H1 (cell line): ENCODE results near the gene EIF2S2. TPM values are rescaled to one million over a fixed set of nuclear protein-coding genes. Genes with fewer than 3 reads are reported as not detected.

Experiments
- CTCF ChIA-PET: fragments of 300-600 bp; sonication (Branson Sonifier 250); formaldehyde crosslinking; loops from one replicate; lab custom pipeline; 2021; ENCODE audit not compliant: partially characterized antibody; lab: Charles Lee
- POLR2A ChIA-PET: fragments of 300-600 bp; sonication (Branson Sonifier 250); formaldehyde crosslinking; loops from one replicate; lab custom pipeline; 2021; ENCODE audit warnings: inconsistent platforms; ENCODE audit not compliant: partially characterized antibody; lab: Charles Lee
- DNase-seq, 2 experiments: peaks; one replicate each; pipeline versions ENCODE4 v3.0.0 to v3.0.0-alpha.2; 2010 to 2022; ENCODE audit warnings: low spot score in 2 of 2, low read depth in 1 of 2, mixed read lengths in 1 of 2
- FAIRE-seq: peaks from 2 replicates; lab custom pipeline; 2011; peaks lifted over from hg19 to GRCh38; lab: Jason Lieb, UNC
- H2AFZ ChIP-seq: 2 replicates; pipeline ENCODE4 v1.8.1; 2012; ENCODE audit warnings: low read length, inconsistent platforms
- H2AK5ac ChIP-seq: 2 replicates; pipeline ENCODE4 v1.6.1; 2013; ENCODE audit warnings: low read depth, low read length
- H2BK120ac ChIP-seq: replicated peaks from 2 replicates; pipeline ENCODE3; 2013; ENCODE audit warnings: low read depth, low read length, inconsistent platforms
- H2BK12ac ChIP-seq: 2 replicates; pipeline ENCODE4 v1.6.1; 2013; ENCODE audit warnings: low read depth, low read length
- H2BK15ac ChIP-seq: 2 replicates; pipeline ENCODE4 v1.6.1; 2013; ENCODE audit warnings: low read length
- H2BK20ac ChIP-seq: 2 replicates; pipeline ENCODE4 v1.6.1; 2013; ENCODE audit warnings: low read length
- H2BK5ac ChIP-seq: 2 replicates; pipeline ENCODE4 v1.6.1; 2013; ENCODE audit warnings: low read depth, low read length
- H3K14ac ChIP-seq: 2 replicates; pipeline ENCODE4 v1.6.1; 2013; ENCODE audit warnings: inconsistent platforms; ENCODE audit not compliant: insufficient read length
- H3K18ac ChIP-seq: 2 replicates; pipeline ENCODE4 v1.6.1; 2013; ENCODE audit warnings: low read length; ENCODE audit errors: extremely low read depth
- H3K23ac ChIP-seq: 2 replicates; pipeline ENCODE4 v1.6.1; 2013; ENCODE audit warnings: inconsistent platforms; ENCODE audit not compliant: insufficient read length
- H3K23me2 ChIP-seq: 2 replicates; pipeline ENCODE4 v1.6.1; 2013; ENCODE audit warnings: low read depth, low read length
- H3K27ac ChIP-seq: 2 replicates; pipeline ENCODE4 v1.6.1; 2011; ENCODE audit warnings: low read depth, low read length, inconsistent platforms
- H3K27me3 ChIP-seq, 4 experiments: replicated peaks in 1 of 4; 1 replicate in 1 of 4; 2 replicates in 3 of 4; pipeline versions ENCODE4 v1.6.1 to v1.8.1; 2011 to 2013; ENCODE audit warnings: low read length in 3 of 4, mild to moderate bottlenecking in 3 of 4, inconsistent platforms in 2 of 4, mixed read lengths in 2 of 4, moderate library complexity in 1 of 4; ENCODE audit not compliant: control insufficient read depth in 3 of 4, insufficient read depth in 3 of 4; ENCODE audit errors: extremely low read depth in 1 of 4
- H3K36me3 ChIP-seq, 4 experiments: 2 replicates each; pipeline versions ENCODE4 v1.6.1 to v1.8.1; 2011 to 2013; ENCODE audit warnings: mild to moderate bottlenecking in 4 of 4, low read length in 3 of 4, moderate library complexity in 2 of 4, control low read depth in 1 of 4, inconsistent platforms in 1 of 4; ENCODE audit not compliant: insufficient read depth in 4 of 4, control insufficient read depth in 2 of 4
- H3K4ac ChIP-seq: replicated peaks from 2 replicates; pipeline ENCODE3; 2013; ENCODE audit warnings: low read length, low read depth, mixed read lengths, inconsistent platforms; ENCODE audit not compliant: insufficient read length
- H3K4me1 ChIP-seq, 4 experiments: replicated peaks in 1 of 4; 1 replicate in 1 of 4; 2 replicates in 3 of 4; pipeline versions ENCODE4 v1.6.1 to v1.8.1; 2011 to 2013; ENCODE audit warnings: low read length in 3 of 4, inconsistent platforms in 2 of 4, mixed read lengths in 1 of 4; ENCODE audit not compliant: insufficient read depth in 4 of 4, control insufficient read depth in 3 of 4
- H3K4me2 ChIP-seq, 2 experiments: 2 replicates each; pipeline versions ENCODE4 v1.6.1 to v1.8.1; 2011 to 2013; ENCODE audit warnings: low read depth in 2 of 2, low read length in 2 of 2, control low read depth in 1 of 2, inconsistent platforms in 1 of 2, mild to moderate bottlenecking in 1 of 2; ENCODE audit not compliant: insufficient read depth in 1 of 2
- H3K4me3 ChIP-seq, 4 experiments: fragments of 200-600, 300-600 bp in 1 of 4; sonication (generic), shearing (Covaris generic), sonication (Bioruptor Twin) in 1 of 4; 2 replicates each; pipeline versions ENCODE4 v1.5.1 to v1.8.1; 2011 to 2016; ENCODE audit warnings: low read length in 4 of 4, low read depth in 3 of 4, control low read depth in 2 of 4, inconsistent platforms in 2 of 4, mild to moderate bottlenecking in 2 of 4, mixed read lengths in 1 of 4, moderate library complexity in 1 of 4; ENCODE audit not compliant: insufficient read depth in 2 of 4; ENCODE audit errors: extremely low read depth in 1 of 4
- H3K56ac ChIP-seq: replicated peaks from 2 replicates; pipeline ENCODE3; 2013; ENCODE audit warnings: low read depth, mild to moderate bottlenecking, mixed read lengths, low read length, inconsistent platforms; ENCODE audit not compliant: insufficient read length
- H3K79me1 ChIP-seq: 2 replicates; pipeline ENCODE4 v1.6.1; 2013; ENCODE audit warnings: low read depth, low read length, control low read depth
- H3K79me2 ChIP-seq, 2 experiments: 2 replicates each; pipeline versions ENCODE4 v1.6.1 to v1.8.1; 2012 to 2013; ENCODE audit warnings: low read length in 2 of 2, mild to moderate bottlenecking in 2 of 2, inconsistent platforms in 1 of 2; ENCODE audit not compliant: insufficient read depth in 2 of 2, control insufficient read depth in 1 of 2
- H3K9ac ChIP-seq, 4 experiments: replicated peaks in 1 of 4; 1 replicate in 1 of 4; 2 replicates in 3 of 4; pipeline versions ENCODE4 v1.6.1 to v1.8.1; 2011 to 2013; ENCODE audit warnings: low read depth in 3 of 4, low read length in 3 of 4, control low read depth in 2 of 4, mild to moderate bottlenecking in 2 of 4, moderate library complexity in 2 of 4, inconsistent platforms in 1 of 4; ENCODE audit errors: extremely low read depth in 1 of 4
- H3K9me3 ChIP-seq, 2 experiments: 2 replicates each; pipeline versions ENCODE4 v1.6.1 to v1.8.1; 2012 to 2013; ENCODE audit warnings: mild to moderate bottlenecking in 2 of 2, moderate library complexity in 2 of 2, control low read depth in 1 of 2, inconsistent platforms in 1 of 2, low read depth in 1 of 2, low read length in 1 of 2, mixed read lengths in 1 of 2; ENCODE audit not compliant: insufficient read depth in 2 of 2
- H4K20me1 ChIP-seq, 2 experiments: replicated peaks in 1 of 2; 2 replicates each; pipeline versions ENCODE3 to v1.8.1; 2011 to 2013; ENCODE audit warnings: inconsistent platforms in 2 of 2, low read length in 2 of 2, mild to moderate bottlenecking in 1 of 2; ENCODE audit not compliant: insufficient read depth in 2 of 2, control insufficient read depth in 1 of 2
- H4K5ac ChIP-seq: 2 replicates; pipeline ENCODE4 v1.6.1; 2013; ENCODE audit warnings: low read length, low read depth, mixed read lengths, inconsistent platforms; ENCODE audit not compliant: insufficient read length
- H4K8ac ChIP-seq: 2 replicates; pipeline ENCODE4 v1.8.0; 2013; ENCODE audit warnings: mild to moderate bottlenecking, moderate library complexity, low read length, inconsistent platforms; ENCODE audit not compliant: insufficient read depth; ENCODE audit errors: extremely low read depth
- H4K91ac ChIP-seq: replicated peaks from 2 replicates; pipeline ENCODE3; 2013; ENCODE audit warnings: low read length, mixed read lengths, inconsistent platforms; ENCODE audit not compliant: insufficient read length
- BRCA1 ChIP-seq: IDR thresholded peaks from 2 replicates; pipeline ENCODE4 v1.6.1; 2012; ENCODE audit warnings: low read depth, low read length, improper control_type of control experiment
- CREB1 ChIP-seq: IDR thresholded peaks from 2 replicates; pipeline ENCODE4 v1.6.1; 2012; ENCODE audit warnings: inconsistent platforms
- CTBP2 ChIP-seq: IDR thresholded peaks from 2 replicates; pipeline ENCODE4 v1.7.0; 2011; ENCODE audit warnings: borderline replicate concordance, mild to moderate bottlenecking, moderate library complexity, mixed read lengths, low read length; ENCODE audit not compliant: insufficient read depth, insufficient read length
- E2F6 ChIP-seq: IDR thresholded peaks from 2 replicates; pipeline ENCODE4 v1.6.1; 2012; ENCODE audit warnings: inconsistent platforms
- FOSL1 ChIP-seq: IDR thresholded peaks from 2 replicates; pipeline ENCODE4 v1.6.1; 2011; ENCODE audit warnings: mild to moderate bottlenecking, low read depth, low read length, moderate library complexity; ENCODE audit not compliant: insufficient read depth
- HDAC2 ChIP-seq, 2 experiments: fragments of 300-600 bp in 1 of 2; sonication (generic) in 1 of 2; IDR thresholded peaks; 2 replicates each; pipeline ENCODE4 v1.6.1; 2011 to 2012; ENCODE audit warnings: low read depth in 2 of 2, low read length in 2 of 2, mild to moderate bottlenecking in 2 of 2, moderate library complexity in 2 of 2, borderline replicate concordance in 1 of 2, inconsistent platforms in 1 of 2
- JUN ChIP-seq: IDR thresholded peaks from 2 replicates; pipeline ENCODE4 v1.6.1; 2011; ENCODE audit warnings: low read depth, mild to moderate bottlenecking, improper control_type of control experiment, low read length
- RNF2 ChIP-seq: fragments of 200-900, 300-1000 bp; sonication (generic); IDR thresholded peaks from 2 replicates; pipeline ENCODE4 v1.7.1; 2016; ENCODE audit warnings: borderline replicate concordance, low read depth, mild to moderate bottlenecking, antibody characterized with exemption, low read length; ENCODE audit not compliant: poor library complexity, severe bottlenecking; ENCODE audit errors: missing control alignments
- SIRT6 ChIP-seq: IDR thresholded peaks from one replicate; pipeline ENCODE4 v1.7.1; 2012; ENCODE audit warnings: low read length, inconsistent platforms
- SIX5 ChIP-seq: IDR thresholded peaks from 2 replicates; pipeline ENCODE4 v1.6.1; 2011; ENCODE audit warnings: mild to moderate bottlenecking, low read depth, low read length
- SP2 ChIP-seq: IDR thresholded peaks from 2 replicates; pipeline ENCODE4 v1.6.1; 2012; ENCODE audit warnings: mild to moderate bottlenecking, low read length, inconsistent platforms
- WGBS, 2 experiments: shearing (Covaris generic) in 1 of 2; methylation state at CpG; one replicate each; pipeline versions ENCODE4 v1.1.6 to v1.1.7; 2013 to 2015; ENCODE audit warnings: low lambda C conversion rate in 2 of 2, mixed read lengths in 2 of 2, inconsistent platforms in 1 of 2, low coverage in 1 of 2, missing lambda C conversion rate in 1 of 2; ENCODE audit not compliant: insufficient replicate concordance in 2 of 2, insufficient coverage in 1 of 2, insufficient read length in 1 of 2; ENCODE audit errors: extremely low coverage in 1 of 2, missing lambda C conversion rate in 1 of 2; 5-methylcytosine and 5-hydroxymethylcytosine counted together
- polyA plus RNA-seq, 7 experiments: library from polyadenylated mRNA; depleted of rRNA in 3 of 7; stranded (reverse) in 5 of 7; unstranded in 2 of 7; fragments of >200 nt in 5 of 7; fragments of 200-250 nt in 2 of 7; gene quantifications; 1 replicate in 5 of 7; 2 replicates in 1 of 7; 4 replicates in 1 of 7; pipeline versions ENCODE4 v1.2.1 to v1.2.3, GENCODE V29; 2011 to 2013; ENCODE audit warnings: missing spikeins in 2 of 7, mixed read lengths in 2 of 7
- total RNA-seq: library from RNA; stranded (reverse); fragmentation: NEBNext Ultra II Directional; extraction: Animal tissue kit (Norgen Biotek cat#: 25700); gene quantifications from 2 replicates; pipeline ENCODE4 v1.2.1, GENCODE V29; 2021

The EIF2S2 gene
- total and polyA plus RNA-seq, 2 of the 8 experiments (the other 6 are each of a cell fraction or from before 2014, with no cell fraction given): 59.5 to 142 TPM

GRCh38 chr20:34131491-34131890 is 19.4 kb upstream of the EIF2S2 start:
- H2BK12ac ChIP-seq: no peak overlapping the region
- H3K4ac ChIP-seq: no peak overlapping the region
- no peak overlapping the region for H3K18ac ChIP-seq
- H3K56ac ChIP-seq: no peak overlapping the region
- no peaks in the 10 kb centered on the region for H3K79me2 ChIP-seq
- H2BK120ac ChIP-seq: no peak overlapping the region
- TF ChIP-seq SP2 (no peak), FOSL1 (no peak), RNF2 (no peak), CTBP2 (no peak), HDAC2 (IDR thresholded peaks at IDR 0.05; ENCODE audit: borderline replicate concordance in 1 of 2, low read depth in 2 of 2, low read length in 2 of 2) (no peak), SIX5 (no peak), JUN (no peak), E2F6 (no peak), BRCA1 (no peak), SIRT6 (no peak), CREB1 (no peak)
- 81% methylated on average over 4 of the region's 4 CpGs; no CpG with 5 or more reads in 1 of the 2 experiments for WGBS, 2 experiments
- no peak overlapping the region for H4K8ac ChIP-seq
- no peak overlapping the region for H3K9ac ChIP-seq
- no peak overlapping the region for H2BK15ac ChIP-seq
- no peaks in the 10 kb centered on the region for H3K23me2 ChIP-seq
- H2BK20ac ChIP-seq: no peak overlapping the region
- H3K4me3 ChIP-seq: no peak overlapping the region
- FAIRE-seq (no peak), DNase-seq (no peak)
- no peak overlapping the region for H3K27ac ChIP-seq
- no peak overlapping the region for H2AK5ac ChIP-seq
- no peak overlapping the region for H4K5ac ChIP-seq
- no peaks in the 10 kb centered on the region for H4K20me1 ChIP-seq
- H2AFZ ChIP-seq: no peak overlapping the region
- H3K79me1 ChIP-seq: no peaks in the 10 kb centered on the region
- H3K9me3 ChIP-seq: peaks cover 0 to 13% of the 10 kb centered on the region in 2 experiments; a peak in 1 of 4 replicates
- ChIA-PET POLR2A (interaction anchor here (1.1 kb wide), 1 partner anchor 20 kb away, joined by 4 read pairs; the partner anchor contains the start of gene EIF2S2), CTCF (interaction anchor here (1.1 kb wide), 1 partner anchor 30 kb away, joined by 4 read pairs; no protein-coding TSS in a partner anchor)
- H3K36me3 ChIP-seq: no peaks in the 10 kb centered on the region; a peak in 1 of 8 replicates
- H3K23ac ChIP-seq: no peak overlapping the region
- H4K91ac ChIP-seq: no peak overlapping the region
- no peak overlapping the region for H3K4me2 ChIP-seq
- H3K27me3 ChIP-seq: no peaks in the 10 kb centered on the region; a peak in 1 of 7 replicates
- no peak overlapping the region for H3K14ac ChIP-seq
- H2BK5ac ChIP-seq: no peak overlapping the region
- H3K4me1 ChIP-seq: no peaks in the 10 kb centered on the region
